HPDE6-E6E7 (cell line): ENCODE data around the gene TMEM191C.
"Not testable (repeated sequence)": the region's sequence is repeated elsewhere in the genome, so short reads cannot be mapped to it uniquely, and the experiment has no call there.

Experiments used
- DNase-seq: peaks from one replicate; pipeline ENCODE4 v3.0.0; 2011; ENCODE audit warnings: missing footprints; ENCODE audit errors: extremely low spot score

Gene TMEM191C

GRCh38 chr22:21473664-21474063, 6.5 kb downstream of the TMEM191C start:
- not testable (repeated sequence) for DNase-seq

DNA sequence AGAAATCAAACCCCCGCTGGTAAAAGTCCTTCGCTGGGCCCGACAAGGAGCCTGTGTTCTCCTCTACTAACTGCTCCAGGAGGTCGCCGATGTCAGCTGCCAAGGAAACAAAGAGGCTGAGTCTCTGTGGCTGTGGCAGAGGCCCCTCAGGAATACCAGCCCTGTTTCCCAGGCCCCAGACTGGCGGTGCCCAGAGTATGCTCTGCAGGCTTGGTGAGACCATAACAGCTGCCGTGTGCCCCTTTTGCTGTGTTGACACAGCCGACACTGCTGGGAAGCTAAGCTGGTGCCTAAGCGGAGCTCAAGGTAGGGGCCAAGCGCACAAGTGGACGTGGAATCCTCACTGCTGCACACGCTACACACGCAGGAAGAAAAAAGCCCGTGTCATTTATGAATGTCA, 16.9 kb downstream of the TMEM191C start:
- DNase-seq = not testable (repeated sequence)

- not testable (repeated sequence) for DNase-seq
Measured at GRCh38 chr22:21487723-21488122, 20.5 kb downstream of the TMEM191C start.

DNA sequence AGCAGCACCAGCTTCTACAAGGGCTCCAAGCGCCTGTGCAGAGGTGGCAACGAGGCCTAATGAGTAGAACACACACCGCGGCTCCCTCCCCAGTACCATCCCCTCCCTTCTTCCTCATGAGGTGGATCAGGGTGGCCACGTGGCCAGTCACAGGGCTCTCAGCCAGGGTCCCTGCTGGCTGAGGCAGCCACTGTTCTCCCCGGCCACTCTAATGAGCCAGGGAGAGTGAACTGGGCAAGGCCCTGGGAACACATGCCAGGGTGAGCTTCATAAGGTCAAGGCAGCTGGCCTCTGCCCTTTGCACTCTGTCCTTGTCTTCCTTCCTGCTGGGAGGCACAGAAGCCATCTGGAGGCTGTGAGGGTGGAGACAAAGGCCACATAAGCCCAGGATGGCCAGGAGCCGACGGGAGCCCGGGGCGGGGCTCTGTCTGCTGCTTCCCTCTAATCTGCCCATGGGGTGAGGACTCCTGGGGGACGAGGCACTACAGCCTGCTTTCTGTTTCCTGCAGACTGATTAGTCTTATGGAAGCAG, 22.0 kb downstream of the TMEM191C start:
- not testable (repeated sequence) for DNase-seq

GRCh38 chr22:21490556-21490955, 23.4 kb downstream of the TMEM191C start:
- not testable (repeated sequence) for DNase-seq

DNA sequence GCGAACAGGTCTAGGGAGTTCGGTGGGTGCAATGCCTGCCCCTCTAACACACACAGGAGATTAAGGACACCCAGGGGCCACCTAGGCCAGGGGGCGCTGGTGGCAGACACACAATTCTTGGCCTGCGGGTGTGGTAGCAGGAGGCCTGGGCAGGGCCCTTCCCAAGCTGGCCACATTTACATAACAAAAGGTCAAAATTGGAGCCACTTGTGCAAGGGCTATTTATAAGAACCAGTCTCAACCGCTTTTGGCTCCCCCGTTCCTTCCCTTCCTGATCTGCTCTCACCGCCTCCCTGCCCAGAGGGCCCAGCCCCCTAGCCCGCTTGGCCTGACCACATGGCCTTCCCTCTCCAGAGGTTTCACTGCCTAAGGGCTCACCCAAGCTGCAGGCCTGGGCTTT, 25.1 kb downstream of the TMEM191C start:
- not testable (repeated sequence) for DNase-seq

DNA sequence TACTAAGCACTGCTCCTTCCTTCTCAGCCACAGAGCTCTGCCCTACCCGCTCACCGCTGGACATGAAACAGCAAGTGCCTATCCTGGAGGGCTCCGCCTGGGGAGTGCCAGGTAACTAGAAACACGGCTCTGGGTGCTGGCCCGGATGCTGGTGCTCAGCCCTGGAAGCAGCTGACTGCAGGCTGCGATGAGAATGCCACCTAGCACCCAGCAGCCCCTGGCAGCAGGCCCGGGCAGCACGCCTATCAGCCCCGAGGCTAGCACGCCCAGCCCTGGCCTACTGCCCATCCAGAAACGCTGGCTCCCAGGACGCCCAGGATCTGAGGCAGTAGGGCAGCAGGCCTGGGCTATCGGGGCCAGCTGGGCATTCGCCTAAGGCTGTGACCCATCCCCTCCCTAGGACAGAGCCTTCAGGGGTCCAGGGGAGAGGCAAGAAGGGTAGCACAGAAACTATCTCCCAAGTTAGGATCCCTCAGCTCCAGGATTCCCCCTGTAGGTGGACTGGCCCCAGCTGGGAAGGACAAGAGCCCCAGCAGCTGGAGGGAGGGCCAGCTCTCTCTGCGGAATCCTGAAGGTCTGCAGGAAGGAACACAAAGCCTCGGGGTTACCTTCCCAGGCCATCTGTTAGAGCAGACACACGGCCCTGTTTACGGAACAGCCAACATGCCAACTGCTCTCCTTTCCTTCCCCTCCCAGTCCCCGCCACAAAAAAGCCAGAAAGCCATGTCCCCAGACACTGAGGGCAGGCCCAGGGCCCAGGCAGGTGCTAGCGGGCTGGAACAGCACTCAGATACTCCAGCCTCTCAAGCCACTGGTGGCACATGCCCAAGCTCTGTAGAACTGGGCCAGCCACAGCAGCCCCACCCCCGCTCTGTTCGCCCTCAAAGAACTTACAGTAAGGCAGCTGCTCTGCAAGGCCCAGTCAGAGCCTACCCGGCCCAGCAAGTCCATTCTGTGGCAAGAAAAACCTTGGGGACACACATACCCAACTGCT, 26.9 kb downstream of the TMEM191C start:
- not testable (repeated sequence) for DNase-seq

DNA sequence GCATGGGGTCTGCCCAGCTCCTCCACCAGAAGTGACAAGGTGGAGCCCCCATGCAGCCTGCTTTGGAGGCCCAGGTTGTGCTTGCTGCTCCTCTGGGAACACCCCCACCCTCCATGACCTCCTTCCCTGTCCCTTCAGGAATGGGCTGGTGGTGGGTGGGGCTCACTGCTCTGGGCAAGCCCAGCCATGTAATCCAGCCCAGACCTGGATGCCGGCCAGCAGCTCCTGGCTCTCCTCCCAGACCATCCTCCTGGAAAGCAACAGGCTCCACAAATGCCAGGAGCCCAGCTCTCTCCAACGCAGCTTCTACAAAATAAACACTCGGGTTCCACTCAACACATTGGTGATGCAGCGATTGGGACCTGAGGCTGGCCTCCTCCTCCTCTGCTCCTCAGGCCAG, 30.8 kb downstream of the TMEM191C start:
- DNase-seq = not testable (repeated sequence)

GRCh38 chr22:21498489-21498888, 31.3 kb downstream of the TMEM191C start:
- not testable (repeated sequence) for DNase-seq

DNA sequence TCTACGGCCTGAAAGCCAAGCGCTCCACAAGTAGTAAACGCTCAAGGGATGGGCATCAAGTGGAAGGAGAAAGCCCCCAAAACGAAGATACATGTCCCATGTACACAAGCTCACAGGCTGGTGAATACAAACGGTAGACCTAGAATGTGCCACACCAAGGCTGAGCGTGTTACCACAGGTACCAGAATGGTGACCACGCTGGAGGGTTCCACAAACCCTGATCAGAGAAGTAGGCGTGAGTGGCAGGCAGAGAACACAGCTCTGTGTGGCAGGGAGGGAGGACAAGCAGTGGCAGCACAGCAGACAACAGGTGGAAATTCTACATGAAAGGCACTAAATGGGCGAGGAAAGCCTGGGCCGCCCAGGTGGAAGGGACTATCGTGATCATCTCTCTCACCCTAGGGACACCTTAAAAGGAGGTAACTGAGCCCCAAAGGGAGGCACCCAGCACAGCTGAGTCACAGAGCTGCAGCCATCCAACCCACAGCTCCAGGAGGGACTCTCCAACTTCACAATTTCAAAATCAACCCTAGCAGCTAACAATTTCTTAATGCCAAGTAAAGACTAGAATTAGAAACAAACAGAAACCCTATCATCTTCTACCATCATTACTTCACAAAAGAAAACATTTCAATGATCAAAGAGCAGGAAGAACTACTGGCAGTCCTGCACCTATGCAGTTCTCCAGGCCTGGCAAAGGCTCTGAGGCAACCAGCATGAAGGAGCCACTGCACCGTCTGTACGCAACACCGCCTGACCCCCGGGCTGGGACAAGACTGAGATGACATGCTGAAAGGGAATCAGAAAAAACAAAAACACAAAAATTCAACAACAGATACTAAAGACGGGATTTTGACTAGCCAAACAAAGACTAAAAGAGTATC, 32.7 kb downstream of the TMEM191C start:
- DNase-seq = not testable (repeated sequence)

- not testable (repeated sequence) for DNase-seq
Measured at GRCh38 chr22:21510397-21510796, 43.2 kb downstream of the TMEM191C start.

GRCh38 chr22:21512022-21512421, 44.8 kb downstream of the TMEM191C start:
- DNase-seq = not testable (repeated sequence)

DNA sequence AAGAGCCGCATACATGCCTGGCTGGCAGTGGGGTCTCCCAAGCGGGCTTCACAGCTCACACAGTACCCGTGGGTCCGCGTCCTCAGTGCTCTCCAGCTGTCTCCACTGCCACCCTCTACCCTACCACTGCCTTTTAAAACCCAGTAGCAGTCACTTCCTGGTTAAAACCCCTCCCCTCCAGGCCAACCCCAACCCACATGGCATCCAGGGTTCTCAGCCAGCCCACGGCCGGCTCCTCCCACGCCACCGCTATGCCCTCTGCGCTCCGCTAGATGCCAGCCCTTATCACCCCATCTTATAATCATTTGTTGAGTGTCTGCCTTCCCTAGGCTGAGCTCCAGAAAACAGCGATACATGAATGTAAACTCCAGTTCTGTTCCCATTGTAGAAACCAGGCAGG, 46.9 kb downstream of the TMEM191C start:
- not testable (repeated sequence) for DNase-seq

DNA sequence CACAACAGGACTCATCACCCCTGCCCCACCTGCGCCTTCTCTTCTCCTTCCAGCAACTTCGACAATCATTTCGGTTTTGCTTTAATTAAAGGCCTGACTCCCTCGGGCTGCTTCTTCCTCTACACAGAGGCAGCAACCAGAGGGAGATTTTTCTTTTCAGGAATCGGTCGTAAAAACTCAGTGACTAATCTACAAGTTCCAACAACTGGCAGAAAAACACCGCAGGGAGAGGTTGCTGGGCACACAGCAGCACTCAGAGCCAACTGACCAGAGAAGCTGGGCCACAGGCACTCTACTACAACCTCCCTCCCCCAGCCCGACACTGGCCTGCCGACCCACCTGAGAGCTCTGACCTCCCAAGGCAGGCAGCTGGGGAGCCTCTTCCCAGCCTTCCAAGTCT, 48.0 kb downstream of the TMEM191C start:
- not testable (repeated sequence) for DNase-seq

DNA sequence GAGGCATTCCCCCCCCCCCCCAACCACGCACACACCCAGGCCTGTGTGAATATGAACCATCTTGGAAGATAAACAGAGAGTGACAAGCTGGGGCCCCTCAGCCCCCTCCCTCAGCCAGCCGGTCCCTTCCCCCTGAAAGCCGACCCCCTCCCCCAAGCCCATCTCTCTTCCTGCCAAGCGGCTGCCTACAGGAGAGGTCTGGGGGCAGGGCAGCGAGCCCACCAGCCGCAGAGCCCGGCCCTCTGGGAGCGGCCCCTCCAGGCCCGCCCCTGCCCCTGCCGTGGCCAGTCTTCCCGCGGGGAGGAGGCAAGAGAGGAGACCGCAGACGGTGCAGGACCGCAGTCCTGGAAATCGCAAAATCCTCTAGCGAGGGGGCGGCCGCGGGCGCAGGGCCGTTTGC, 49.3 kb downstream of the TMEM191C start:
- not testable (repeated sequence) for DNase-seq

GRCh38 chr22:21516970-21517764, 50.0 kb downstream of the TMEM191C start:
- DNase-seq = not testable (repeated sequence)
